IPS DF 4.7 (cell line): Measurements from ENCODE around the gene SMARCA5.

Source experiments
- DNase-seq: peaks from one replicate; pipeline ENCODE4 v3.0.0-alpha.2; 2013; ENCODE audit warnings: low spot score; ENCODE audit errors: extremely low read depth

SMARCA5 gene

DNA sequence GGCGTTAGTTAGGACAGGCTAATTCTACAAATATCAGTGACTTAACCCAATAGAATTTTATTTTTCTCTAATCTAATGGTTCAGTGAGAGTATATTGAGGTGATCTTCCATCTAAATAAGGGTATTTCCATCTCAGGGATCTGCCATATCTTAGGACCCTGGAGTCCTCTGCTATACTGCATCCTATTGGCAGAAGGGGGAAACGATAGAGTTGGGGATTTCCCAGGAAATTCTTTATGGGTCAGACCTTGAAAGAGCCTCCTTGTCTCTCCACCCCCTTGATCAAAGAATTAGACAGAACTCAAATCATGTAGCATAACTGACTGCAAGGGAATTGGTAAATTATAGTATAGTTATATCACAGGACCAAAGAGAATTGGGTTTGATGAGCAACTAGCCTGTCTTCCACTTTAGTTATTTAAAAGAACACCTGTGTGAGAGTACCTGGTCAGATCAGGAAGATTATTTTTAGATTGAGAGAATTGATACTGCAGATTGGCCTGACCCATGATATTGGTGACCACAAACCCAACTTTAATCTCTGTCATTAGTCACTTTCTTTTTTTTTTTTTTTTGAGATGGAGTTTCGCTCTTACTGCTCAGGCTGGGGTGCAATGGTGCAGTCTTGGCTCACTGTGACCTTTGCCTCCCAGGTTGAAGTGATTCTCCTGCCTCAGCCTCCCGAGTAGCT is 25.6 kb downstream of the SMARCA5 start:
- DNase-seq: no peak

DNA sequence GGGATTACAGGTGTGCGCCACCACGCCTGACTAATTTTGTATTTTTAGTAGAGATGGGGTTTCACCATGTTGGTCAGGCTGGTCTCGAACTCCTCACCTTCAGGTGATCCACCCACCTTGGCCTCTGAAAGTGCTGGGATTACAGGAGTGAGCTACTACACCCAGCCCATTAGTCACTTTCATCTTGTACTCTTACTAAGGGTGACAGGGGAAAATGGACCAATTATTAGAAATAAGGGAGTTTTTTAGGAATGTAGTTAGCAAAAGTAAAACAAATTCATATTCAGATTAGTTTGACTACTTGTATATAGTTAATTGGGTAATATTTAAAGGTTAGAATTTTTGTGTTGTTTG is 26.1 kb downstream of the SMARCA5 start:
- DNase-seq: no peak

DNA sequence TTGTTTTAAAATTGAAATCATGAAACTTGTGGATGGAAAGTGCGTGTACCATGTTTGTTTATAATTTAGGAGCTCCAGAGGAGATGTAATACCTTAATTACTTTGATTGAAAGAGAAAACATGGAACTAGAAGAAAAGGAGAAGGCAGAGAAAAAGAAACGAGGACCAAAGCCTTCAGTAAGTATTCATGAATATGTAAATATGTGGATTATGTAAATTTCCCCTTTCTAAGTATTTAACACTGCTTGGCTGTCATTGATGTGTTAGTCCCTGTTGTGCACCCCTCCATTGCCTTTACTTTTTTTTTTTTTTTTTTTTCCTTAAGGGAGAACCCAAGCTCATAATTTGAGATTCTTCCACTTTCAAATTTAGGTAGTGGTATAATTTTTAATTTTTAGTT is 36.4 kb downstream of the SMARCA5 start:
- DNase-seq: no peak

DNA sequence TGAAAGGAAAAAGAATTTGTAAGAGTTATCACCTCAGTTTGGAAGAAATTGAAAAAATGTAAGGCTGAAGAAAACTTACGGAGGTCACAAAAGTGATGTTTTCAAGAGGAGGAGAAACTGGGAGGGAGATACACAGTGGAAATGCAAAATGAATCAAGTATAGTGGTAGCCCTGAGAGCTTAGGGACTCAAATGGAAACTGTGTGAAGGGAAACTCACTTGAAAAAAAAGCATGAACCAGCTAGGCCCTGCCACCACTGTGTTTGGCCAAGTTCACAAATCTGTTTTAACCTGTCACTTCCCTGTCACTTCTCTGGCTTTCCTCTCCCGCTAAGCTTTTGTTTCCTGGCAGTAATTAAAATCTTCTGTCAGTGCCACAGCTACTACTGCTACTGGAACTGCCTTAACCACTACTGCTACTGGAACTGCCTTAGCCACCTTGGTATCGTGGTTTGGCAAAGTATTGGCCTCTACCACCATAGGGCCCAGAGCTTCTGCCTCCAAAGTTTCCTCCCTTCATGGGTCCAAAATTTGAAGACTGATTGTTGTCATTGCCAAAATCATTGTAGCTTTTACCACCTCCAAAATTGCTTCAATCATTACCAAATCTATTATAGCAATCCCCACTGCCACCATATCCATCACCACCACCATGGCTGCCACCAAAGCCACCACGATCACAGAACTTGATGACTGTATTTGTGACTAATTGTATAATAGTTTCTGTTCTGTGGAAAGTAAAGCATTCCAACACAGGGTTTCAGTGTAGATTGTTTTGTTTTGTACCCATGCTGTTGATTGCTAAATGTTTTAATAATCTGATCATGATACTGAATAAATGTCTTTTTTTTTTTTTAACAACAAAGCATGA is 41.5 kb downstream of the SMARCA5 start:
- no peak for DNase-seq

DNA sequence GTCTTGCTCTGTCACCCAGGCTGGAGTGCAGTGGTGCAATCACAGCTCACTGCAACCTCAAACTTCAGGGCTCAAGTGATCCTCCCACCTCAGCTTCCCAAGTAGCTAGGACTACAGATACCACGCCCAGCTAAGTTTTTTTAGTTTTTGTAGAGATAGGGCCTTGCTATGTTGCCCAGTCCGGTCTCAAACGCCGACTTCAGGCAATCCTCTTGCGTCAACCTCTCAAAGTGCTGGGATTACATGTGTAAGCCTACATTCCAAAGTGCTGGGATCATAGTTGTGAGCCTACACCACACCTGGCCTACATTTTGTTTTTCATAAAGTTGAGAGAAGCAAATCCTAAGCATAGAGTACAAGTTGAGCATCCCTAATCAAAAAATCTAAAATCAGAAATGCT is 42.2 kb downstream of the SMARCA5 start:
- DNase-seq: no peak

DNA sequence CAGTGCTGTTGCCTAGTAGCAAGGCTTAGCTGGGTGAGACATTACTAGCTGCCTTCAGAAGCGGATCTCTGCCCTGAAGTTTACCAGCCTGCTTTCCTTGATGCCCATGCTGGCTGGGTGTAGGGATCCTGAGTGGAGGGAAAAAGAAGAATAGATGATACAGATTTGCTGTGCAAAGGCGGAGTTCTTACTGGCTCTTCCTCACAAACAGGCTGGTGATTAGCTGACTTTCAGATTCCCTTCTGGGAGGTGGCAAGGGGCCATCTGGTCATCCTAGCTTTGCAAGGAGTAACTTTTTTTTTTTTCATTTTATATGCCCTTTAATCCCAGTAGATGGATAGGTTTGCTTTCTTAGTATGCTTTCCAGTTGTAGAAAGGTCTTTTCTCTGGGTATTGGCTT is 44.8 kb downstream of the SMARCA5 start:
- DNase-seq: no peak

DNA sequence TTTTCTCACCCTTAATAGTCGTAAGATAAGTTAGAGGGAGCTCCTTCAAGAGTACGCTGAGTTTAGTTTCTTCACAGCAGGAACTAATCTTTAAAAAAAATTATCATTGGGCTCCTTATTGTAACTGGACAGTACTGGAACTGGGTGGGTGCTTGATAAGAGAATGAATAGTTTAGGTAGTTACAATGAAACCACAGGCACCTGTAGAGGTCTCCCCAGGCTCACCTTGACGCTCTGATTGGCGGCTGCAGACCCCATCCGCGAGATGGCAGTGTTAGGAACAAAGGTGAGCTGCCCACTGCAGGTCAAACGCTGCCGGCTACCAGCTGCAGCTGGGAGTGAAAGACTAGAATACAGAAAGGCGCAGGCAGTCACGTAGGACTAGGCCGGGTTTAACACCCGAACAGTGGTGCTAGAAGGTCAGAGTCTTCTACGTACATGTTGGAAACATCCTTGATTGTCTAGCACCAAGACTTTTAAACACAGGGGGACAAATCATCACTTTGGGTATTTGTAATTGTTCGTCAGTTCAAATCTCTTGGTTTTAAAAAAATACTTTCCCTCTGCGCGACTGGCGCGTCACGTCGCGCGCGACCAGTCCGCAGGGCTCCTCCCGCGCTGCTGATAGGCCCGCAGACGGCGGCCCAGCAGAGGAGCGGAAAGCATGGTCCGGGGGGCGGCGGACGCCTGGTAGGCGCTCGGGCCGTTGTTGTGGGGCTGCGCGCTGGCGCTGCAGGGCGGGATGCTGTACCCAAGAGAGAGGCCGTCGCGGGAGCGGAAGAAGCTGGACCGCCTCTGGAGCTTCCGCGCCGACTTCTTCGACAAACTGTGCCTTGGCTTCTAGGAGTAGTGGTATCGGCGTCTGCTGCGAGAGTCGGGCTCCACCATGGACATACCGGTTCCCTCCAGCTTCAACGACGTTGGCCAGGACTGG is 45.6 kb downstream of the SMARCA5 start:
- peak; percentile 72 for DNase-seq

DNA sequence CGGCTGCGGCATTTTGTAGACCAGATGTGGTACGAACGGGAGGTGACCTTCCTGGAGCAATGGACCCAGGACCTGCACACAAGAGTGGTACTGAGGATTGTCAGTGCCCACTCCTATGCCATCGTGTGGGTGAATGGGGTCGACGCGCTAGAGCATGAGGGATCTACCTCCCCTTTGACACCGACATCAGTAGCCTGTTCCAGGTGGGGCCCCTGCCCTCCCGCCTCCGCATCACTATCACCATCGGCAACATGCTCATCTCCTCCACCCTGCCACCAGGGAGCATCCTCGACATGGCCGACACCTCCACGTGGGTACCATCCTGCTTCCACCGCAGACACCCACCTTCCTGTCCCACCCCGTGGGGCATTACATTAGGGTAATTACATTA is 46.2 kb downstream of the SMARCA5 start:
- DNase-seq: no peak

DNA sequence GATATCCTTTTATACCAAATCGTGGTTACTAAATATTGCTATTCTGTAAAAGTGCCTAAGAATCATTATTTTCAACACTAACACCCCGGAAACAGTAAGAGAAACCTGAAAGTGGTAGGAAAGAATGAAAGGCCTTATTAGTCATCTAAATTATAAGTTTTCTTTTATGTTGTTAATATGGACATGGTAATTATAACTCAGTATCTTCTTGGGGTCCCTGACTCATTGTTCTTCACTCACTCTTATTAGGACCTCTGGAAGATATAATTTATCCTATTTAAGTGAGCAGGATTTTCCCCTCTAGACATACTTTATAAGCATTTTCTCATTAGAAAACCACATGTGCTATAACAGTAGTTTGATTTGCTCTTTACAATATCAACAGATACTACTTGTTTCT is 51.0 kb downstream of the SMARCA5 start:
- DNase-seq: no peak

DNA sequence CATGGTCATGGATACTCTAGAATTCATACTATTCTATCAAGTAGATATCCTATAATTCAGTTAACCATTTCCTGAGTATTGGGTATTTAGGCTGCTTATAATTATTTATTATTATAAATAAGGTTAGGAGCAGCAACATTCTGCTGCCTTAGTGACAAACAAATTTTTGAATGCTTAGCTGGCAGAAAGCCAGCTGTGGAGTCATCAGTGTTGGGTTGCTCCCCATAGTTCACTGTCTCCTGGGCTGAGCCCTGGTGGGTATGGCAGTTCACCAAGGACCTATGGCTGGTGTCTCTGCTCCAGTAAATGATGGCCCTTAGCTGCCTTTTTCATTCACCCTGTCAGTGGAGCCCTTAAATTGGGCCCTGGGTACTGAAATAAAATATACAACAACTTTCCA is 61.8 kb downstream of the SMARCA5 start:
- DNase-seq: no peak

DNA sequence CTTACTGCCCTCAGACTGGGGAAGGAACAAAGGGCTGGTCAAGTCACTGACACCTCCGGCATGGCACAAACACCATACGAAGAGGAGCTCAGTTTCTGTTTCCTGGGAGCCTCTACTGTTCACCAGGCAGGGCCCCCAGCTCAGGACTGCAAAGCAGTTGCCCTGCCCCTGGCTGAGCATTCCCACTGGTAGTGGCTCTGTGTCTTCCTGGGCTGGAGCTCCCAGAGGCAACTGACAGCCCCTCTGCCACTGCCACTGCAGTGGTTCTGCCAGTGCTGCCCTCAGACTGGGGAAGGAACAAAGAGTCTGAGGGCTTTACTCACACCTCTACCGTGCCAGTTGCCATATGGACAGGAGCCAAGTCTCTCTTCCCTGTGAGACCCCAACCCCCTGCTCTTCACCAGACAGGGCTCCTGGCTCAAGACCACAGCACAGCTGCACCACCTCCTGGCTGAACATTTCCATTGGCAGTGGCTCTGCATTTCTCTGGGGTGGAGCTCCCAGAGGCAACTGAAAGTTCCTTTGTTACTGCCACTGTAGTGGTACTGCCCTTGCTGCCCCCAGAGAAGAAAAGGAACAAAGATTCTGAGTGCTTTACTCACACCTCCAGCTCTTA is 67.9 kb downstream of the SMARCA5 start:
- no peak for DNase-seq

DNA sequence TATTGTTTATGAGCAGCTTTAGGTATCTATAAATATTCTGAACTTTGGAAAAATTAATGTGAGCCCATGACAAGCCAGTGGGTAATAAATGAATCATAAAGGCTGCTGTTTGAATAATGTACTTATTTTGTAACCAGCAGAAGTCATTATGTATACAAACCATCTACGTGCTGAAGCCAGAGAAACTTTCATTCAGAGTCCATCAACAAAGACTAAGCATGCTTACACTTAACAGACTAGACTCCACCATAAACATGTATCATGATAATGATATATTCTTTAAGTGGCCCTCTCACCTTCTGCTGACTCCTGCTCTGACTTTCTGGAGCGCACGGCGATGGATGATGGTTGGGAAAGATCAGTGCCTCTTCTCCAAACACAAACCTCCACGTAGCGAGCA is 72.0 kb downstream of the SMARCA5 start:
- DNase-seq: no peak

DNA sequence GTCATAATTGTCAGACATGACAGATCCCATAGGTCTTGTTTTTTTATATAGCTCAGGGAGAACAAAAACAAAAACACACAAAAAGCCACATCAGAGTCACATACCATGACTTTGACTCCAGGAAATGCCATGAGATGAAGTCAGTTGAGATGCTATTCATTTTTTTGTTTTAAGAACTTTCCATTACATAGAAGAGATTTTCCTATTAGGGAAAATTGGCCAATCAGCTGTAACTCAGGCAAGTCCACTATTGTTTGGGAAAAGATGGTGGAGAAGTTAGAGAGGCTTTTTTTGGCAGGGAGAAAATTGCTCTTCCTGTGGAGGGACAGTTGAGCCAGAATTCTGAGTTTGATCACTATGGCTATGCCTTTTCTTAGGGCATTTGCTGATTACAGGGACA is 72.6 kb downstream of the SMARCA5 start:
- DNase-seq: no peak

DNA sequence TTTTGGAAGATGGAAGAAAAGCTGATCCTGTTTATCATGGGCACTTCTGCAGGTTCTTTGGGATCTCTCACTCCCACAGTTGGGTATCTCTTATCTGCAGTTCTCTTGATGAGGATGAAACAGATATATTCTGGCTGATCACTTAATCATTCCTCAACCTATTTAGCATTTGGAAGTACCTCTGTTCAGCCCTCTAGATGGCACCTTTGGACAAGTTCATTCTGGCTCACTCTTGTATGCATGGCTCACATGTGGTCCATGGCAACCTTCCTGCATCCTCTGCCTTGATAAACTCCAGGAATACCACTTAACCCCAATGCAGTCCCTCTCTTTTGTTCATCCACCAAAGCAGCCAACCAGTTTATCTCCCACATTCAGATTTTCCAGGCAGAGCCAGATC is 74.2 kb downstream of the SMARCA5 start:
- DNase-seq: no peak

DNA sequence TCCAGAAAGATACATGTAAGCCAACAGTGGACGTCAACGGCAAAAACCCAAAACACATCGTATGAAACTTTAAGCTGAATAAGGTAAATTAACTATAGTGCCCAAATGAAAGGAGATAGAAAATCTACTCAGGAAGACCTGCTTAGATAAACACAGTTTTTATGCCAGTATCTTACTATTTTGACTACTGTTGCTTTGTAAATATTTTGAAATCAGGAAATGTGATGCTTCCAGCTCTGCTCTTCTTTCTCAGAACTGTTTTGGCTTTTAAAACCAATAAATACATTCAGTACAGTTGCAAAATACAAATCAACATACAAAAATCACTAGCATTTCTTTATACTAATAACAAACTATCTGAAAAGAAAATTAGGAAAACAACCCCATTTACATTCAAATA is 83.8 kb downstream of the SMARCA5 start:
- no peak for DNase-seq

DNA sequence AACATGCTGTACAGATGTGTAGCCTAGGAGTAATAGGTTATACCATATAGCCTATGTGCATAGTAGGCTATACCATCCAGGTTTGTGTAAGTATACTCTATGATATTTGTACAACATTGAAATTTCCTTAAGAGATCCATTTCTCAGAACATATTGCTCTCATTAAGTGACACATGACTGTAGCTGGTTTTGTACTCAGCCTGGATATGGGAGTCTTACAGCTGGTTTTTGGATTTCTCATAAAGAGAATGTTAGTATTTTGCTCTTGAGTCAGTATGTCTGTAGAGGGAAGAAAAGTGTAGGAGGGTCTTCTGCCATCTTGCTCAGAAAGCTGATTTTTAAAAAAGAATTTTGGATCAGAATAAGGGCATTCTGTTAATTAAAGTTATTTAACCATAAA is 85.3 kb downstream of the SMARCA5 start:
- DNase-seq: no peak

DNA sequence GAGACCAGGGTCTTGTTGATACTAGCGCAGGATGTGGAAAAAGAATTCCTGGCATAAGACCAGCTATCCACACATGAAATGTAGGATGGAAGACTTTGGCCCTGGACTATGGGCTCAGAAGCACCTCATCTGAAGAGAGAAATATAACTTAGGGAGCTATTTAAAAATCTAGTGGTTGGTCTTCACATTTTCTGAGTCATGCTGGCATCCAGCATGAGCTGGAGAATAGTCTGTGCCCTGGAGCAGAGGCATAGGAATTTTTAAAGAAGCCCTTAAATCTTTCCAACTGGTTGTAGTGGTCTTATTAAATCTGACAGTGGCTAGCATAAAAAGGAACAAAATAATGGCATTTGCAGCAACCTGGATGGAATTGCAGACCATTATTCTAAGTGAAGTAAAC is 86.3 kb downstream of the SMARCA5 start:
- DNase-seq: no peak

DNA sequence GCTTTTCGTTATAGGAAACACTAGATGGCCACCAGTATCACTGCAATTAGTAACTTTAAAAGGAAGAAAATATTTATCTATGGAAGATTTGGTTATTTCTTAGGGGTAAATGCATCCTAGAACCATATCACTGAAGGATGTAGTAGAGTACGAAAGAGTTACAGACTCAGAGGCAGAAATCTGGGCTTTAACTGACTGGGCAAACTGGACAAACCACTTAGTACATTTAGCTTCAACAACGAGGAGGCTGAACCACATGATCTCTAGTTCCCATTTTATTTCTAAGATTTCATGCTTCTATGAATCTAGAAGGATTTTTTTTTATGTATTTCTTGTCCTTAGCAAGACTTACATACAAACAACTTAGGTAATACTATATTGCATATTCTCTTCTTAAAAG is 93.0 kb downstream of the SMARCA5 start:
- DNase-seq: no peak
